ENCODE measurements around the gene SMIM22.

Gene SMIM22

GRCh38 chr16:4797805-4798252, 2.7 kb downstream of the SMIM22 start:
- no peak for DNase-seq

- no peak for DNase-seq
Observed at GRCh38 chr16:4798456-4798855, 3.3 kb downstream of the SMIM22 start.

GRCh38 chr16:4799171-4799855, 4.1 kb downstream of the SMIM22 start:
- no peak for DNase-seq

DNA sequence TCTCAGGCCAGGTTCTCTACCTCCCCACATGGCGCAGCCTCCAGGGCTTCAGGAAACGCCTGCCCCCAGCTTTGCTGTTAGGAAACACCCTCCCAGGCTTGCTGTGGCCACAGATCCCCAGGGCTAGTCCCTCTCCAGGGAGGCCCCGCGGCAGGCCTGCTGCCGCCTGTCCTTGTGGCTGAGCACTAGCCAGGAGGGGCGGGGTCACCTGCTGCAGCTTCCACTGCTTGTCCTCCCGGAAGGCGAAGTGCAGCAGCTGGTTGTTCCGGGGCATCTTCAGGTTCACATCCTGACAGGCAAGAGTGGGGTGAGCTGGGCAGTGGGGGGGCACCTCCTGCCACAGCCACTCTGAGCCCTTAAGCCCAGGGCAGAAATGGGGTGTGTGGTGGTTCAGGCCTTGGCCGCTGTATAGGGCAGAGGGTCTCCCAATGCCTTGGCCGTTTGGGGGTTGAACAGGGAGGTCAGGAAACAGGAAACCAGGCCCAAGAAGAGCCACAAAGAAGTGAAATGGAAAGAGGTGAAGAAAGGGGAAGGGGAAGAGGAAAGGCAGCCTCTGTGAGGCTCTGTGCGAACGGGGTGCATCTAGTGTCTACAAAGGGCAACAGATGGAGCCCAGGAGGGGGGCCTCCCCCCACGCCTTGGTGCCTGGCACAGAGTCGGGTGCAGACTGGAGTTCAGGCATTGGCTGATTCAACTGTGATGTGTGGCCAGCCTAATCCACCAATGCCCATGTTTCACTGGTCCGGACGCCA, 5.3 kb downstream of the SMIM22 start:
- no peak for DNase-seq

DNA sequence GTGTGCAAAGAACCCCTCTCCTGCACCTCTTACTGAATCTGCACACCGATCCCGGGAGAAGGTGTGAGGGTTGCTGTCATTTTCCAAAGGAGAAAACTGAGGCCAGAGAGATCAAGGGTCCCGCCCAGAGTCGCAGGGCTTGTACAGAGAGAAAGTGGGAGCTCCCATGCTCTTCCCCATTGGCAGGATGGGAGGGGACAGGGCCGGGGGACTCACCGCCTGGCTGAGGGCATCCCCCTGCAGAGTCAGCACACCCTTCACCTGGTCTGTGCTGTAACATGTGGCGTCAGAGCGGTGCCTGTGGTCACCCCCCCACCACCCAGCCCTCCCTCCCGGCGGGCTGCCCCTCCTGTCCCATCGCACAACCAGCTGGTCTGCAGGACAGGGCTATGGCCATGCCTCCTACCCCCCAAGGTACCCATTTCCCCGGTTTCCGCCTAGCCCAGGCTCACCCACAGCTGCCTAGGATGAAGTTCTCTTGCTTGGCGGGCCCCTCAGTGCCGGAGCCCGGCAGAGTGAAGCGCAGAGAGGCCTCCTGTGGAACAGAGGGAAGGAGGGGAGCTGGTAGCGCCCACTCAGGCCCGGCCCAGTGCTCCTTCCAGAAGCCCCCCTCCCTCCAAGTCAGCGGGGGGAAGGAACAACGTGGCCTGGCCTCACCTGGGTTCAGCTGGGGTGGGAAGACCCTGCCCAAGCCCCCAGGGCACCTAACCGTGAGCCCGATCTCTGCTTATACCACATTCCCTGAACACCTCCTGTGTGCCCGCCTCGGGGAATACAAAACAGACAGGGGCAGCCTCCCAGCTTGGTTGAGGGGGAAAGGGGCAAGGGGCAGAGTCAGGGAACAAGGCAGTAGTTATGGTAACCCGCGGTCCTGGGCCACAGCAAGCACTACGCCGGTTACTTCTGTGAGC, 6.1 kb downstream of the SMIM22 start:
- no peak for DNase-seq

DNA sequence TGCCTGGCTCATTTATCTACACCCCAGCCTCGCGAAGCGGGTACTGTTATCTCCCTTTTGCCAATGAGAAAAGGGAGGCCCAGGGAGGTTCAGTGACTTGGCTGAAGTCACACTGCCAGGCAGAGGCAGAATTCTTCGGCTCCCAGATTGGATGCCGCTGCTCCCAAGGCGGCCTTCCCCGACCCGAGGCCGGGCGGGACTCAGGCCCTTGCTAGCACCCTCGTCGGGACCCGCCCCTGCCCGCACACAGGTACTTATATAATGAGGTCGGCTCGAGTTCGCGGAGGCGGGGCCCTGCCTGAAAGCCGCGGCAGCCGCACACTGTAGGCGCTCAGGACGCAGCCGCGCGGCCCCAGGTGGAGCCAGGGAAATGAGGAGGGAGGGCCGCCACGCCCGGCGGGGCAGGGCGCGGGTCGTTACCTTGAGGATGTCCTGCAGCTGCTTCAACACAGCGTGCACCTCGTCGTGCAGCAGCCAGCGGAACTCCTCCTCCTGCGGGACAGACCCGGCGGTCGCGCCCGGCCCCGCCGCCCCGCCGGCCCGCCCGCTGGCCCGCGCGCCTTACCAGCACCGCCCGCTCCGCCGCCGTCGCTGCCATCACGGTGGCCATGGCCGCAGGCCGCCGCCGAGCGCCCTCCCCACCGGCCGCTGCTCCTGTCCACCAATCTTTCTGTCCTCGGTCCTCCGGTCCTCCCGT, 6.9 kb downstream of the SMIM22 start, which contains the start of gene ROGDI:
Gene ROGDI, minus strand, starts transcription at position 672 of the 697 bp plus-strand sequence. Its CDS starts 62 bp downstream, at position 610.
- DNase-seq: no peak

DNA sequence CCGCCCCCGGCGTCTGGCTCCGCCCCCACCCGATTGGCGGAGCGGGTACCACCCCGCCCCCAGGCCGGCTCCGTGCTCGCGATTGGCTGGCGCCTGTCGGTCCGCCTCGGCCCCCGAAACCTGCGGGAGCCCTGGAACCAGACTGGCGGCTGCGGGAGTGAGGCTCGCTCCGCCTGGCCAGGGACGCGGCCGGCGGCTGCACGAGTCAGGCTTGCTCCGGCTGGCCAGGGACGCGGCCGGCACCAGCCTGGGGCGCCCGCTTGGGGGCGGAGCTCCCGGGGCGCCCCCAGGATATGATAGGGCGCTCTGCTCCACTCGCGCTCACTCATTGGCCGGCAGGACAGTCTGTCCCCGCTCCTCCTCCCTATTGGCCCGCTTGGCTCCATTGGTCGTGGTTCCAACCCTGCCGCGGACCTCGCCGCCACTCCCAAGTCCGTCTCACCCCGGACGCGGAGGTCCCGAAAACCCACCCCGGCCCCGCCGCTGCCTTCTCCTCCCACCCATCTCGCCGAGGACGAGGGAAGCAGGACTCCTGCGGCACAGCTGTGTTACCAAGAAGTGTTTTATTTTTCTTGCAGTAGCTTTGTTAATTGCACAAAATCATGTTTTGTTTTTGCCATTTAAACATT, 7.6 kb downstream of the SMIM22 start:
- peak; percentile 67 to 98 for DNase-seq

DNA sequence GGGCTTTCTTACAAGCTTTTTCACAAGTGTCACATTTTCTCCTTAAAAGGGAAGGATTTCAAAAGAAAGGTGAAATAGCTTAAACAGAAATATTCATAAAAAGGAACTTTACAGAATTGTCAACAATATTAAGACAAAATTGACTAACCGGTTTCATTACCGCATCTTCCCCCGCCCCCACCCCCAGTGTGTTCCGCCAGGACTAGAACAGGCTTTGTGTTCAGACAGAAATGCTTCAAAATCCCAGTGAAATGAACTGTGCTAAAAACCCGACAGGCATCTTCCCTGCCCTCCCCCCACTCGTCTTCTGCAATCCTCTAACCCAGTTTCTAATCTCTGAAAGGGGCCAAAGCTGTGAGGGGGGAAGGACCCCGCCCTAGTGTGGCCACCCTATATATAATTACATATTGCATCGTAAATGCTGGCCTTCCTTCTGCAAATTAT, 8.3 kb downstream of the SMIM22 start:
- DNase-seq: no peak

GRCh38 chr16:4803898-4804762, 9.0 kb downstream of the SMIM22 start:
- no peak for DNase-seq

GRCh38 chr16:4805231-4805630, 10.1 kb downstream of the SMIM22 start:
- no peak for DNase-seq

DNA sequence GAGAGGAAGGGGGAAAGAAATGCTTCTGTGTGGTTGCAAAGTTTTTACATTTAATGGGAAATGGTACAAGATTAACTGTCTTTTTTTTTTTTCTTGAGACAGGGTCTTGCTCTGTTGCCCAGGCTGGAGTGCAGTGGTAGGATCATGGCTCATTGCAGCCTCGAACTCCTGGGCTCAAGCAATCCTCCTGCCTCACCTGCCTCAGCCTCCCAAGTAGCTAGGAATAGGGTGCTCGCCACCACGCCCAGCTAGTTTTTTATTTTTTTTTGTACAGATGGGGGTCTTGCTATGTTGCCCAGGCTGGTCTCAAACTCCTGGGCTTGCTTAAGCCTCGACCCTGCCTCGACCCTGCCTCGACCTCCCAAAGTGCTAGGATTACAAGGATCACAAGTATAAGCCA, 11.1 kb downstream of the SMIM22 start:
- no peak for DNase-seq

DNA sequence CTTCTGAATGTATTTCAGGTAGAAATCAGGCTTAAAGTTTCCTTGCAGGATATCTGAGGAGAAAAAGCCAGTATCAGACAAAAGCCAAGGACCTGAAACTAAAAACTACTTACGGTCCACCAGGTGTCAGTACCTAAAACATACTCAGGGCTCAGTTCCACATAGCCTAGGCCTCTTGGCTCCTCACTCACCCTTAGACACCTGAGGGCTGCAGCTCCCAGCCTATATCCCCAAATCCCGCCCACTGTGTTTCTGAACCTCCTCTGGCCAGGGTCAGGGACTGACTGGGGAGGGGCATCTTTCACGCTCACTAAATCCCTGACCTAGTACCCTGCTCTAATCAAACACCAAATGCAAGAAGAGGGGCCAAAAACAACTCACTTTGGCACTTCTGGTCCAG, 16.1 kb downstream of the SMIM22 start:
- no peak for DNase-seq

- no peak for DNase-seq
Observed at GRCh38 chr16:4811773-4812172, 16.6 kb downstream of the SMIM22 start.

- no peak for DNase-seq
Observed at GRCh38 chr16:4813251-4814003, 18.3 kb downstream of the SMIM22 start.

DNA sequence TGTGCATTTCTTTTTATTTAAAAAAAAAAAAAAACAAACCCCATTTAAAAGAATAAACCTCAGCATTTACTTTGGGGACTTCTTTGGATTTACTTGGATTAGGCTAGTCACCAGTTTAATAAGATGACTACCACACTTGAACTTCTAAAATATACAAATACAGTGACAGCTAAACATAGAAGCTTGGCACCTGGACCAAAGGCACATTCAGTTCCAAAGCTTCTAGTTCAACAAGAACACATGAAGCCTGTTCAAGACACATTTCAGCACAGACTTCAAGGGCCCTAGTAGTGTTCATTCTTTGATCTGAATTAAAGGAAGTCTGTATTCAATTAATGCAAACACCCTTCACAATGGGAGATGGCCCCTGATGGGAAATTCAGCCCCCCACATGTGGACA, 18.9 kb downstream of the SMIM22 start:
- DNase-seq: no peak

GRCh38 chr16:4814542-4815173, 19.5 kb downstream of the SMIM22 start:
- DNase-seq: no peak

- no peak for DNase-seq
Observed at GRCh38 chr16:4820652-4821051, 25.5 kb downstream of the SMIM22 start.

DNA sequence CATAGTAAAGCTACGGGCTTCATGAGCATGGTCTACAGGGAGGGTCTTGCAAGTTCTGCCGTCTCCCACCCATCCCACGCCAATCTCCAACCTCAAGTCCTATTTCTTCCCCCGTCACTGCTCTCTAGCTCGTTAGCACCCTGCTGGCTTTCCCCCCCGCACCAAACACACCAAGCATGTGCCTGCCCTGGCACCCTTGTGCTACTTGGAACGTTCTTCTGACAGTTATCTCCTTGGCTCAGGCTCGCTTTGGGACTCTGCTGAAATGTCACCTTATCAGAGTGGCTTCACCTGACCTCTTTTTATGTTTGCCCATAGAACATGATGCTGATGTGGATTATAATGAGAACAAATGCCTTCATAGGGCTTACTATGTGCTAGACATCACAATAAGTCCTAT, 30.0 kb downstream of the SMIM22 start:
- DNase-seq: no peak

- no peak for DNase-seq
Observed at GRCh38 chr16:4826526-4826925, 31.4 kb downstream of the SMIM22 start.

- DNase-seq: no peak
Observed at GRCh38 chr16:4826980-4827379, 31.8 kb downstream of the SMIM22 start.
